Loucy (cell line): Measurements from ENCODE around the gene PCDHB4.
A peak's percentile ranks its signal among the peaks of the same experiment; 100 is the strongest.
"Not testable (repeated sequence)": the region's sequence is repeated elsewhere in the genome, so short reads cannot be mapped to it uniquely, and the experiment has no call there.

Experiments used
- H2AFZ ChIP-seq: fragments of 200-600 bp; sonication (generic); 2 replicates; pipeline ENCODE4 v1.6.0; 2016; ENCODE audit warnings: antibody characterized with exemption, mild to moderate bottlenecking, low read length, moderate library complexity
- H3F3A ChIP-seq: fragments of 200-600 bp; 2 replicates; pipeline ENCODE4 v1.6.0; 2016; ENCODE audit warnings: antibody characterized with exemption, low read depth, mild to moderate bottlenecking
- H3K27me3 ChIP-seq: fragments of 200-600 bp; sonication (generic); 2 replicates; pipeline ENCODE4 v1.6.1; 2014; ENCODE audit warnings: low read length, mild to moderate bottlenecking; ENCODE audit not compliant: insufficient read depth, poor library complexity, severe bottlenecking
- H3K36me3 ChIP-seq: fragments of 200-600 bp; sonication (generic); 2 replicates; pipeline ENCODE4 v1.6.1; 2016; ENCODE audit warnings: low read length; ENCODE audit not compliant: insufficient read depth
- H3K4me1 ChIP-seq: fragments of 200-600 bp; sonication (generic); 2 replicates; pipeline ENCODE4 v1.5.1; 2014; ENCODE audit warnings: low read length, mild to moderate bottlenecking; ENCODE audit not compliant: insufficient read depth, poor library complexity, severe bottlenecking
- H3K4me2 ChIP-seq: fragments of 200-600 bp; sonication (generic); 2 replicates; pipeline ENCODE4 v1.6.0; 2014; ENCODE audit warnings: antibody characterized with exemption, low read length, low read depth, mild to moderate bottlenecking; ENCODE audit not compliant: poor library complexity, severe bottlenecking
- H3K4me3 ChIP-seq: fragments of 200-600 bp; sonication (generic); 2 replicates; pipeline ENCODE4 v1.5.1; 2014; ENCODE audit warnings: low read length, mild to moderate bottlenecking, mixed read lengths; ENCODE audit not compliant: poor library complexity, severe bottlenecking
- H3K79me2 ChIP-seq: fragments of 200-600 bp; sonication (generic); 2 replicates; pipeline ENCODE4 v1.6.1; 2014; ENCODE audit warnings: low read length; ENCODE audit not compliant: insufficient read depth
- H3K9ac ChIP-seq: fragments of 200-600 bp; sonication (generic); 2 replicates; pipeline ENCODE4 v1.6.0; 2014; ENCODE audit warnings: mild to moderate bottlenecking, low read depth, low read length, moderate library complexity; ENCODE audit not compliant: poor library complexity, severe bottlenecking
- H3K9me2 ChIP-seq: fragments of 200-600 bp; sonication (generic); replicated peaks from 2 replicates; pipeline ENCODE4 v1.6.1; 2016; ENCODE audit warnings: low read depth, low read length, mixed read lengths
- H3K9me3 ChIP-seq: fragments of 200-600 bp; sonication (generic); 2 replicates; pipeline ENCODE4 v1.6.1; 2014; ENCODE audit warnings: mild to moderate bottlenecking, antibody characterized with exemption, low read length, low read depth; ENCODE audit not compliant: insufficient read depth
- H4K20me1 ChIP-seq: fragments of 200-600 bp; sonication (generic); 2 replicates; pipeline ENCODE4 v1.6.0; 2014; ENCODE audit warnings: antibody characterized with exemption, low read length, mild to moderate bottlenecking; ENCODE audit not compliant: insufficient read depth, poor library complexity, severe bottlenecking
- CTCF ChIP-seq: fragments of 200-600 bp; sonication (generic); conservative IDR thresholded peaks from 2 replicates; pipeline ENCODE4 v1.5.1; 2014; ENCODE audit warnings: mild to moderate bottlenecking, antibody characterized with exemption, low read length
- EZH2phosphoT487 ChIP-seq: fragments of 200-600 bp; IDR thresholded peaks from 2 replicates; pipeline ENCODE4 v1.6.1; 2018; ENCODE audit warnings: antibody characterized with exemption, mild to moderate bottlenecking, moderate library complexity, borderline replicate concordance

The PCDHB4 gene

GRCh38 chr5:141155540-141156374 lies 34.1 kb downstream of the PCDHB4 start:
- H3F3A ChIP-seq, result no peaks in the 10 kb centered on the region
- H3K4me2 ChIP-seq, result no peak overlapping the region
- H3K27me3 ChIP-seq, result no peaks in the 10 kb centered on the region
- no peak overlapping the region for H3K9ac ChIP-seq
- 0 out of 2 replicates have a peak, but pooled peaks cover 4% of the 10 kb centered on the region for H3K9me3 ChIP-seq
- peak; percentile 37 for TF ChIP-seq CTCF
- TF ChIP-seq EZH2phosphoT487, result no peak
- H3K4me1 ChIP-seq, result no peaks in the 10 kb centered on the region
- H3K9me2 ChIP-seq, result no peaks in the 10 kb centered on the region
- no peaks in the 10 kb centered on the region for H4K20me1 ChIP-seq
- H3K79me2 ChIP-seq, result no peaks in the 10 kb centered on the region
- no peak overlapping the region for H3K4me3 ChIP-seq
- H2AFZ ChIP-seq, result no peak overlapping the region
- H3K36me3 ChIP-seq, result no peaks in the 10 kb centered on the region

DNA sequence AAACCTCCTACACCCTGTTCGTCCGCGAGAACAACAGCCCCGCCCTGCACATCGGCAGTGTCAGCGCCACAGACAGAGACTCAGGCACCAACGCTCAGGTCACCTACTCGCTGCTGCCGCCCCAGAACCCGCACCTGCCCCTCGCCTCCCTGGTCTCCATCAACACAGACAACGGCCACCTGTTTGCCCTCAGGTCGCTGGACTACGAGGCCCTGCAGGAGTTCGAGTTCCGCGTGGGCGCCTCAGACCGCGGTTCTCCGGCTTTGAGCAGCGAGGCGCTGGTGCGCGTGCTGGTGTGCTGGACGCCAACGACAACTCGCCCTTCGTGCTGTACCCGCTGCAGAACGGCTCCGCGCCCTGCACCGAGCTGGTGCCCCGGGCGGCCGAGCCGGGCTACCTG lies 35.7 kb downstream of the PCDHB4 start:
- not testable (repeated sequence) for H3K4me3 ChIP-seq, H3K4me1 ChIP-seq, H2AFZ ChIP-seq, H3F3A ChIP-seq, H3K36me3 ChIP-seq, H3K27me3 ChIP-seq, H4K20me1 ChIP-seq, H3K79me2 ChIP-seq, H3K9me2 ChIP-seq, H3K9me3 ChIP-seq, H3K9ac ChIP-seq, H3K4me2 ChIP-seq

DNA sequence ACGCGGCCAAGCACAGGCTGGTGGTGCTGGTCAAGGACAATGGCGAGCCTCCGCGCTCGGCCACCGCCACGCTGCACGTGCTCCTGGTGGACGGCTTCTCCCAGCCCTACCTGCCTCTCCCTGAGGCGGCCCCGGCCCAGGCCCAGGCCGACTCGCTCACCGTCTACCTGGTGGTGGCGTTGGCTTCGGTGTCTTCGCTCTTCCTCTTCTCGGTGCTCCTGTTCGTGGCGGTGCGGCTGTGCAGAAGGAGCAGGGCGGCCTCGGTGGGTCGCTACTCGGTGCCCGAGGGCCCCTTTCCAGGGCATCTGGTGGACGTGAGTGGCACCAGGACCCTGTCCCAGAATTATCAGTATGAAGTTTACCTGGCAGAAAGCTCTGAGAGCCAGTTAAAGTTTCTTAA lies 36.3 kb downstream of the PCDHB4 start:
- not testable (repeated sequence) for H3K4me1 ChIP-seq, H2AFZ ChIP-seq, H4K20me1 ChIP-seq, H3F3A ChIP-seq, H3K36me3 ChIP-seq, H3K4me2 ChIP-seq, H3K9ac ChIP-seq, H3K4me3 ChIP-seq, H3K79me2 ChIP-seq, H3K27me3 ChIP-seq, H3K9me2 ChIP-seq, H3K9me3 ChIP-seq

- Histone ChIP-seq H3F3A (no peaks in the 10 kb centered on the region), H2AFZ (no peak within 1 kb of the TSS), H3K4me1 (no peaks in the 10 kb centered on the region), H3K4me2 (no peak within 1 kb of the TSS), H3K4me3 (no peak within 1 kb of the TSS), H3K27me3 (no peaks in the 10 kb centered on the region), H3K9me3 (no peaks in the 10 kb centered on the region), H3K79me2 (no peaks in the 10 kb centered on the region), H3K9me2 (no peaks in the 10 kb centered on the region), H3K9ac (no peak within 1 kb of the TSS), H3K36me3 (no peaks in the 10 kb centered on the region), H4K20me1 (no peaks in the 10 kb centered on the region)
- TF ChIP-seq CTCF (peak; percentile 43), EZH2phosphoT487 (no peak)
These were observed 51.0 kb downstream of the PCDHB4 start, which contains the start of gene PCDHB7 for GRCh38 chr5:141172381-141173204. TSS of gene PCDHB7 (plus strand) at chr5:141172644. CDS start at chr5:141172836, 192 bp downstream.

DNA sequence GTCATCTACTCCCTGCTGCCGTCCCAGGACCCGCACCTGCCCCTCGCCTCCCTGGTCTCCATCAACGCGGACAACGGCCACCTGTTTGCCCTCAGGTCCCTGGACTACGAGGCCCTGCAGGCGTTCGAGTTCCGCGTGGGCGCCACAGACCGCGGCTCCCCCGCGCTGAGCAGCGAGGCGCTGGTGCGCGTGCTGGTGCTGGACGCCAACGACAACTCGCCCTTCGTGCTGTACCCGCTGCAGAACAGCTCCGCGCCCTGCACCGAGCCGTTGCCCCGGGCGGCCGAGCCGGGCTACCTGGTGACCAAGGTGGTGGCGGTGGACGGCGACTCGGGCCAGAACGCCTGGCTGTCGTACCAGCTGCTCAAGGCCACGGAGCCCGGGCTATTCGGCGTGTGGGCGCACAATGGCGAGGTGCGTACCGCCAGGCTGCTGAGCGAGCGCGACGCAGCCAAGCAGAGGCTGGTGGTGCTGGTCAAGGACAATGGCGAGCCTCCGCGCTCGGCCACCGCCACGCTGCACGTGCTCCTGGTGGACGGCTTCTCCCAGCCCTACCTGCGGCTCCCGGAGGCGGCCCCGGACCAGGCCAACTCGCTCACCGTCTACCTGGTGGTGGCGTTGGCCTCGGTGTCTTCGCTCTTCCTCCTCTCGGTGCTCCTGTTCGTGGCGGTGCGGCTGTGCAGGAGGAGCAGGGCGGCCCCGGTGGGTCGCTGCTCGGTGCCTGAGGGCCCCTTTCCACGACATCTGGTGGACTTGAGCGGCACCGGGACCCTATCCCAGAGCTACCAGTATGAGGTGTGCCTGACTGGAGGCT lies 52.9 kb downstream of the PCDHB4 start:
- not testable (repeated sequence) for H3K36me3 ChIP-seq, H3K4me2 ChIP-seq, H3K4me3 ChIP-seq, H3K9me2 ChIP-seq, H3K27me3 ChIP-seq, H4K20me1 ChIP-seq, H3K9ac ChIP-seq, H3K4me1 ChIP-seq, H2AFZ ChIP-seq, H3K79me2 ChIP-seq, H3F3A ChIP-seq, H3K9me3 ChIP-seq
